ENCODE measurements around the gene FBXL19. TPM values are rescaled to one million over a fixed set of nuclear protein-coding genes. Genes with fewer than 3 reads are reported as not detected.

FBXL19 gene
- total and polyA plus RNA-seq, 2 of the 8 experiments (the other 6 are each of a cell fraction or from before 2014, with no cell fraction given): 47.2 to 72.2 TPM

GRCh38 chr16:30990105-30990504 lies 66.7 kb downstream of the FBXL19 start:
- no peak overlapping the region for H3K4me2 ChIP-seq (ENCODE audit: insufficient read depth in 1 of 2, low read depth in 2 of 2, low read length in 2 of 2)
- no peak overlapping the region for H3K56ac ChIP-seq (replicated peaks; ENCODE audit: insufficient read length, low read depth, low read length)
- H2BK15ac ChIP-seq (ENCODE audit: low read length): no peak overlapping the region
- H3K4ac ChIP-seq (replicated peaks; ENCODE audit: insufficient read length, low read depth, low read length): no peak overlapping the region
- H4K20me1 ChIP-seq (replicated peaks in 1 of 2; ENCODE audit: control insufficient read depth in 1 of 2, insufficient read depth in 2 of 2, low read length in 2 of 2): peaks cover 0 to 3% of the 10 kb centered on the region in 2 experiments
- H3K27ac ChIP-seq (ENCODE audit: low read depth, low read length): no peak overlapping the region; the same call in 1 of the 2 replicates
- no peak overlapping the region for H3K18ac ChIP-seq (ENCODE audit: extremely low read depth, low read length)
- no peak overlapping the region for H3K14ac ChIP-seq (ENCODE audit: insufficient read length)
- ChIA-PET POLR2A (ENCODE audit: partially characterized antibody) (interaction anchor here (0.7 kb wide), 1 partner anchor 24 kb away, joined by 3 read pairs; no protein-coding TSS in a partner anchor), CTCF (ENCODE audit: partially characterized antibody) (interaction anchor here (1.5 kb wide), 1 partner anchor 52 kb away, joined by 4 read pairs; no protein-coding TSS in a partner anchor)
- no peaks in the 10 kb centered on the region for H3K79me1 ChIP-seq (ENCODE audit: low read depth, low read length)
- no peak overlapping the region for H2AK5ac ChIP-seq (ENCODE audit: low read depth, low read length)
- H2BK12ac ChIP-seq (ENCODE audit: low read depth, low read length): no peak overlapping the region
- FAIRE-seq: no peak
- no peak overlapping the region for H2BK5ac ChIP-seq (ENCODE audit: low read depth, low read length)
- H3K9ac ChIP-seq (replicated peaks in 1 of 4; ENCODE audit: extremely low read depth in 1 of 4, low read depth in 3 of 4, low read length in 3 of 4): no peak overlapping the region; a peak in 1 of 7 replicates
- no peaks in the 10 kb centered on the region for H3K79me2 ChIP-seq (ENCODE audit: control insufficient read depth in 1 of 2, insufficient read depth in 2 of 2, low read length in 2 of 2)
- no peak overlapping the region for H4K91ac ChIP-seq (replicated peaks; ENCODE audit: insufficient read length, low read length)
- H4K5ac ChIP-seq (ENCODE audit: insufficient read length, low read depth, low read length): no peak overlapping the region
- no peak overlapping the region for H3K23ac ChIP-seq (ENCODE audit: insufficient read length)
- no peak overlapping the region for H2AFZ ChIP-seq (ENCODE audit: low read length)
- WGBS, 2 experiments (ENCODE audit: extremely low coverage in 1 of 2, insufficient coverage in 1 of 2, insufficient read length in 1 of 2, insufficient replicate concordance in 2 of 2, low coverage in 1 of 2, low lambda C conversion rate in 2 of 2, missing lambda C conversion rate in 1 of 2): 90% methylated on average over 12 of the region's 12 CpGs; no CpG with 5 or more reads in 1 of the 2 experiments
- no peak overlapping the region for H2BK120ac ChIP-seq (replicated peaks; ENCODE audit: low read depth, low read length)
- H3K27me3 ChIP-seq (replicated peaks in 1 of 4; ENCODE audit: control insufficient read depth in 3 of 4, extremely low read depth in 1 of 4, insufficient read depth in 3 of 4, low read length in 3 of 4): no peaks in the 10 kb centered on the region; a peak in 1 of 7 replicates
- peaks cover 2% of the 10 kb centered on the region; the same call in 1 of the 2 replicates for H3K23me2 ChIP-seq (ENCODE audit: low read depth, low read length)
- peaks cover 0 to 5% (median 2%) of the 10 kb centered on the region in 4 experiments; a peak in 4 of 7 replicates for H3K4me1 ChIP-seq (replicated peaks in 1 of 4; ENCODE audit: control insufficient read depth in 3 of 4, insufficient read depth in 4 of 4, low read length in 3 of 4)
- no peak overlapping the region for H2BK20ac ChIP-seq (ENCODE audit: low read length)
- H4K8ac ChIP-seq (ENCODE audit: extremely low read depth, insufficient read depth, low read length): no peak overlapping the region
- H3K36me3 ChIP-seq (ENCODE audit: control insufficient read depth in 2 of 4, insufficient read depth in 4 of 4, low read length in 3 of 4): no peaks in the 10 kb centered on the region
- H3K9me3 ChIP-seq (ENCODE audit: insufficient read depth in 2 of 2, low read depth in 1 of 2, low read length in 1 of 2): no peaks in the 10 kb centered on the region
- H3K4me3 ChIP-seq (ENCODE audit: extremely low read depth in 1 of 4, insufficient read depth in 2 of 4, low read depth in 3 of 4, low read length in 4 of 4): no peak overlapping the region
- DNase-seq (ENCODE audit: low read depth in 1 of 2, low spot score in 2 of 2): no peak
- TF ChIP-seq EGR1 (IDR thresholded peaks at IDR 0.05; ENCODE audit: borderline replicate concordance, low read depth, low read length) (no peak), BRCA1 (IDR thresholded peaks at IDR 0.05; ENCODE audit: low read depth, low read length) (no peak), ZNF274 (IDR thresholded peaks at IDR 0.05; ENCODE audit: borderline replicate concordance, extremely low read depth, low read length) (no peak), SAP30 (IDR thresholded peaks at IDR 0.05; ENCODE audit: insufficient read depth, insufficient replicate concordance, low read length) (no peak), TAF1 (IDR thresholded peaks at IDR 0.05; ENCODE audit: low read depth, low read length) (no peak), SP4 (IDR thresholded peaks at IDR 0.05; ENCODE audit: low read length) (no peak), CHD1 (IDR thresholded peaks at IDR 0.05; ENCODE audit: low read depth, low read length) (no peak), E2F6 (IDR thresholded peaks at IDR 0.05) (no peak)
- TF ChIP-seq, protein P1, sequence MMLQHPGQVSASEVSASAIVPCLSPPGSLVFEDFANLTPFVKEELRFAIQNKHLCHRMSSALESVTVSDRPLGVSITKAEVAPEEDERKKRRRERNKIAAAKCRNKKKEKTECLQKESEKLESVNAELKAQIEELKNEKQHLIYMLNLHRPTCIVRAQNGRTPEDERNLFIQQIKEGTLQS (IDR thresholded peaks at IDR 0.05; ENCODE audit: insufficient read depth, low read depth, low read length): no peak
